ENCODE measurements around the gene HEXA.

The HEXA gene

GRCh38 chr15:72375501-72375845, 341 bp downstream of the HEXA start:
- DNase-seq (ENCODE audit: low read depth in 2 of 2): no peak

GRCh38 chr15:72372361-72372760, 3.5 kb downstream of the HEXA start:
- no peak for DNase-seq (ENCODE audit: low read depth in 2 of 2)

GRCh38 chr15:72369964-72370363, 5.8 kb downstream of the HEXA start:
- DNase-seq (ENCODE audit: low read depth in 2 of 2): no peak

GRCh38 chr15:72368899-72369298, 6.9 kb downstream of the HEXA start:
- no peak for DNase-seq (ENCODE audit: low read depth in 2 of 2)

- DNase-seq (ENCODE audit: low read depth in 2 of 2): no peak
Measured at GRCh38 chr15:72368325-72368724, 7.5 kb downstream of the HEXA start.

GRCh38 chr15:72365844-72366243, 10.0 kb downstream of the HEXA start:
- no peak for DNase-seq (ENCODE audit: low read depth in 2 of 2)

- no peak for DNase-seq (ENCODE audit: low read depth in 2 of 2)
Measured at GRCh38 chr15:72361176-72361575, 14.6 kb downstream of the HEXA start.

GRCh38 chr15:72358650-72359171, 17.1 kb downstream of the HEXA start:
- no peak for DNase-seq (ENCODE audit: low read depth in 2 of 2)

GRCh38 chr15:72358121-72358520, 17.7 kb downstream of the HEXA start:
- DNase-seq (ENCODE audit: low read depth in 2 of 2): no peak

- no peak for DNase-seq (ENCODE audit: low read depth in 2 of 2)
Measured at GRCh38 chr15:72354496-72354895, 21.3 kb downstream of the HEXA start.

GRCh38 chr15:72353266-72353665, 22.5 kb downstream of the HEXA start:
- no peak for DNase-seq (ENCODE audit: low read depth in 2 of 2)

GRCh38 chr15:72345806-72346205, 30.0 kb downstream of the HEXA start:
- no peak for DNase-seq (ENCODE audit: low read depth in 2 of 2)

- DNase-seq (ENCODE audit: low read depth in 2 of 2): no peak
Measured at GRCh38 chr15:72345280-72345679, 30.5 kb downstream of the HEXA start.

GRCh38 chr15:72344602-72345001, 31.2 kb downstream of the HEXA start:
- no peak for DNase-seq (ENCODE audit: low read depth in 2 of 2)

- DNase-seq (ENCODE audit: low read depth in 2 of 2): no peak
Measured at GRCh38 chr15:72342385-72342784, 33.4 kb downstream of the HEXA start.

- no peak for DNase-seq (ENCODE audit: low read depth in 2 of 2)
Measured at GRCh38 chr15:72341361-72341760, 34.5 kb downstream of the HEXA start.

- no peak for DNase-seq (ENCODE audit: low read depth in 2 of 2)
Measured at GRCh38 chr15:72340366-72340765, 35.4 kb downstream of the HEXA start.

- DNase-seq (ENCODE audit: low read depth in 2 of 2): no peak
Measured at GRCh38 chr15:72339777-72340177, 36.0 kb downstream of the HEXA start.

- DNase-seq (ENCODE audit: low read depth in 2 of 2): no peak
Measured at GRCh38 chr15:72338617-72339321, 37.0 kb downstream of the HEXA start.

- DNase-seq (ENCODE audit: low read depth in 2 of 2): no peak
Measured at GRCh38 chr15:72338148-72338547, 37.7 kb downstream of the HEXA start.

GRCh38 chr15:72334842-72335241, 41.0 kb downstream of the HEXA start:
- no peak for DNase-seq (ENCODE audit: low read depth in 2 of 2)

- no peak for DNase-seq (ENCODE audit: low read depth in 2 of 2)
Measured at GRCh38 chr15:72331021-72331420, 44.8 kb downstream of the HEXA start.

GRCh38 chr15:72323752-72324151, 52.1 kb downstream of the HEXA start:
- DNase-seq (ENCODE audit: low read depth in 2 of 2): no peak

Measured in stimulated activated CD4-positive, alpha-beta T cell treated with anti-CD3 and anti-CD28 coated beads, Interleukin-1b, Interleukin-23, amount 100 ng/mL, for 1 hour (primary cell).